MM.1S (cell line): Measurements from ENCODE around the gene P3H2.

Experiments used
- DNase-seq: peaks from one replicate; pipeline ENCODE4 v3.0.0-alpha.2; 2015
- H2AFZ ChIP-seq: fragments of 300-600 bp; sonication (generic); 2 replicates; pipeline ENCODE4 v1.6.0; 2016; ENCODE audit warnings: antibody characterized with exemption, low read length
- H3F3A ChIP-seq: fragments of 300-600 bp; sonication (generic); 2 replicates; pipeline ENCODE4 v1.6.1; 2016; ENCODE audit warnings: mild to moderate bottlenecking, antibody characterized with exemption, low read length, moderate library complexity, mixed read lengths; ENCODE audit not compliant: insufficient read depth
- H3K27ac ChIP-seq: fragments of 300-600 bp; sonication (generic); 2 replicates; pipeline ENCODE4 v1.5.1; 2016; ENCODE audit warnings: mild to moderate bottlenecking, low read length
- H3K27me3 ChIP-seq: fragments of 300-600 bp; sonication (generic); replicated peaks from 2 replicates; pipeline ENCODE4 v1.6.0; 2016; ENCODE audit warnings: low read length; ENCODE audit not compliant: insufficient read depth
- H3K36me3 ChIP-seq: fragments of 300-600 bp; sonication (generic); replicated peaks from 2 replicates; pipeline ENCODE4 v1.6.1; 2016; ENCODE audit warnings: mild to moderate bottlenecking, low read length, mixed read lengths; ENCODE audit not compliant: insufficient read depth
- H3K4me1 ChIP-seq: fragments of 300-600 bp; sonication (generic); 2 replicates; pipeline ENCODE4 v1.6.1; 2016; ENCODE audit warnings: low read length, mixed read lengths
- H3K4me2 ChIP-seq: fragments of 300-600 bp; sonication (generic); 2 replicates; pipeline ENCODE4 v1.6.0; 2016; ENCODE audit warnings: low read depth, low read length
- H3K4me3 ChIP-seq: fragments of 300-600 bp; sonication (generic); 2 replicates; pipeline ENCODE4 v1.5.1; 2016; ENCODE audit warnings: low read length, mixed read lengths
- H3K79me2 ChIP-seq: fragments of 300-600 bp; sonication (generic); 2 replicates; pipeline ENCODE4 v1.6.1; 2016; ENCODE audit warnings: mixed run types, low read length, mixed read lengths
- H3K9ac ChIP-seq: fragments of 300-600 bp; sonication (generic); 2 replicates; pipeline ENCODE4 v1.6.1; 2016; ENCODE audit warnings: low read length, mixed read lengths
- H3K9me2 ChIP-seq: fragments of 300-600 bp; sonication (generic); replicated peaks from 2 replicates; pipeline ENCODE4 v1.6.1; 2016; ENCODE audit warnings: mild to moderate bottlenecking, low read length, mixed read lengths; ENCODE audit not compliant: insufficient read depth
- H3K9me3 ChIP-seq: fragments of 300-600 bp; sonication (generic); replicated peaks from 2 replicates; pipeline ENCODE4 v1.6.1; 2016; ENCODE audit warnings: mild to moderate bottlenecking, low read length, mixed read lengths; ENCODE audit not compliant: insufficient read depth
- H4K20me1 ChIP-seq: fragments of 300-600 bp; sonication (generic); 2 replicates; pipeline ENCODE4 v1.6.1; 2016; ENCODE audit warnings: mild to moderate bottlenecking, low read length, moderate library complexity, mixed read lengths; ENCODE audit not compliant: insufficient read depth
- EZH2 ChIP-seq: fragments of 300-600 bp; sonication (generic); optimal IDR thresholded peaks from 2 replicates; pipeline ENCODE3; 2017; ENCODE audit warnings: low read depth, mild to moderate bottlenecking, antibody characterized with exemption, low read length, mixed read lengths
- EZH2phosphoT487 ChIP-seq: fragments of 300-600 bp; sonication (generic); IDR thresholded peaks from 2 replicates; pipeline ENCODE4 v1.6.1; 2018; ENCODE audit warnings: antibody characterized with exemption, low read length
- TF ChIP-seq, protein P1 (sequence below): fragments of 300-600 bp; sonication (generic); IDR thresholded peaks from 2 replicates; pipeline ENCODE4 v1.5.1; 2016; ENCODE audit warnings: antibody characterized with exemption, low read length, mixed read lengths

The P3H2 gene

DNA sequence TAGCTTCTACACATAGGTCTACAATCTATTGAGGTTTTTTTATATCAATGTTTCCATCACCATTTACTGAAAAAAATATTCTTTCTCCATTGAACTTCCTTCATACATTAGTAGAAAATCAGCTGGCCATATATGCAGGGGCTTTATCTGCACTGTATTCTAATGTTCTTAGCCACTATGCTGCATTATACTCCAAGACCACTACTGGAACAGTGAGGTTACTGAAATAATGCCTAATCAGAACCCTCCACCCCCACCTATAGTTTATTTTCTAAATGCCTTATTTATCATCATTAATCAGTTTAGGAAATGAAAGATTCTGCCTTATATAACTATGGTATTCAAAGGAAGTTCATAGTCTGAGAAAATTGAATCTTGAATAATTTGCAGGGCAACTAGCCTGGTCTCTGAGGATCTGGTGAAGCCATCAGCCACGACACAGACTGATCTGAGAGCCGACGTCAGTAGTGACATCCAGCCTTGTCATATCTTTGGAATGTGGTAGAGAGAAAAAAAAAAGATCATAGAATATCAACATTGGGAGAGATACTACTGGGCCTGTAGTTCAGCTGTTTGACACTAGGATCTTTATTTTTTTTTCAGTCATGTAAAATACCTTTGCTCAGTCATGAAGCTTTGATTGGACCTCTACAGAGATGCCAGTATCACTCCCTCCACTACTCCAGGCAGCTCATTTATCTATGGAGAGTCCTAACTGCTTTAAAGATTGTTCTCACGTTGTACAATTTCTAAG is 66.6 kb downstream of the P3H2 start:
- no peaks in the 10 kb centered on the region for H3K9me3 ChIP-seq
- H3K27me3 ChIP-seq, result no peaks in the 10 kb centered on the region
- TF ChIP-seq EZH2 (no peak), EZH2phosphoT487 (no peak)
- TF ChIP-seq, protein P1, sequence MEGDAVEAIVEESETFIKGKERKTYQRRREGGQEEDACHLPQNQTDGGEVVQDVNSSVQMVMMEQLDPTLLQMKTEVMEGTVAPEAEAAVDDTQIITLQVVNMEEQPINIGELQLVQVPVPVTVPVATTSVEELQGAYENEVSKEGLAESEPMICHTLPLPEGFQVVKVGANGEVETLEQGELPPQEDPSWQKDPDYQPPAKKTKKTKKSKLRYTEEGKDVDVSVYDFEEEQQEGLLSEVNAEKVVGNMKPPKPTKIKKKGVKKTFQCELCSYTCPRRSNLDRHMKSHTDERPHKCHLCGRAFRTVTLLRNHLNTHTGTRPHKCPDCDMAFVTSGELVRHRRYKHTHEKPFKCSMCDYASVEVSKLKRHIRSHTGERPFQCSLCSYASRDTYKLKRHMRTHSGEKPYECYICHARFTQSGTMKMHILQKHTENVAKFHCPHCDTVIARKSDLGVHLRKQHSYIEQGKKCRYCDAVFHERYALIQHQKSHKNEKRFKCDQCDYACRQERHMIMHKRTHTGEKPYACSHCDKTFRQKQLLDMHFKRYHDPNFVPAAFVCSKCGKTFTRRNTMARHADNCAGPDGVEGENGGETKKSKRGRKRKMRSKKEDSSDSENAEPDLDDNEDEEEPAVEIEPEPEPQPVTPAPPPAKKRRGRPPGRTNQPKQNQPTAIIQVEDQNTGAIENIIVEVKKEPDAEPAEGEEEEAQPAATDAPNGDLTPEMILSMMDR, result no peak
- H3K4me3 ChIP-seq, result no peak overlapping the region
- no peaks in the 10 kb centered on the region for H3K36me3 ChIP-seq
- DNase-seq, result no peak
- no peak overlapping the region for H3K27ac ChIP-seq
- H3K4me2 ChIP-seq, result no peak overlapping the region
- no peaks in the 10 kb centered on the region for H3K79me2 ChIP-seq
- H3K9me2 ChIP-seq, result no peaks in the 10 kb centered on the region
- H4K20me1 ChIP-seq, result no peaks in the 10 kb centered on the region
- H3K4me1 ChIP-seq, result no peaks in the 10 kb centered on the region
- no peak overlapping the region for H3K9ac ChIP-seq
- H3F3A ChIP-seq, result no peaks in the 10 kb centered on the region
- H2AFZ ChIP-seq, result no peak overlapping the region

DNA sequence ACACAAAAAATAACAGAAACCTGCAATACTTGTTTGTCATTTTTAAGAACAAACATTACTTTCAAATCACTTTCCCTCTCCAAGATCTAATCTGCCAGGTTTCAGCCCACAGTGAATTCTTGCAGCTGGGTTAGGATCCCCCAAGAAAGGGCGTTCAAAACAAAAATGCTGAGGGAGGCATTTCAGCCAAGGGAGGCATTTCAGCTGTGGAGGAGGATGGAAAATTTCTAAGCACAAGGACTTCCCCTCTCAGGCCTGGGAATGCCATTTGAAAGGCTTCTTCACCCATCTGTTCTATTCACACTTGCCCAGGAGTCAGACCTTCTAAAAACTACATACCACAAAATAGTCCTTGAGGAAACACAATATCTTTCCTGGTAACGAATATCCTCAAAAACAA is 69.1 kb downstream of the P3H2 start:
- H3K27me3 ChIP-seq, result no peaks in the 10 kb centered on the region

DNA sequence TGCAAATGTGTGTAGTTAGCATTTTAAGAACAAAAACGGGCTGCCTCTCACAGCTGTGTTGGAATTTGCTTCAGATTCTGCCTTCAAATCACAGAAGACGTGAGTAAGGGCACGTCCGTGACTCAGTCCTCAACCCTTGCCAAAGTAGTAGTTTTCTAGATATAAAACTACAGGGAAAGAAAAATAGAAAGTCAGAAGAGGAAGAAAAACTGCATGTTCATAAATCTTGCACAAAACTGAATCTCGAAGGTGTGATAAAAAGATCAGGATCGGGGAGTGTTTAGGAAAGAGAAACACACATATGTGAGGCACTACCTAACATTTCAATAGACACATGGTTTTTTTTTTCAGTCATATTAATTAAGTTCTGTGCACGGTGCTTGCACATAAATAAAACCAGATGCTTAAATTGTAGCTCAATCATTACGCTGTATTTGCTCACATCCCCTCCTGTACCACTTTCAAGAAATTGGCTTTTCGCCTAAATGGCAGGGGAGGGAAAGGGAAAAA is 71.7 kb downstream of the P3H2 start:
- TF ChIP-seq EZH2 (no peak), EZH2phosphoT487 (no peak)
- TF ChIP-seq, protein P1, result no peak
- no peaks in the 10 kb centered on the region for H3K9me2 ChIP-seq
- no peaks in the 10 kb centered on the region for H4K20me1 ChIP-seq
- H3K27me3 ChIP-seq, result no peaks in the 10 kb centered on the region
- H3K9me3 ChIP-seq, result no peaks in the 10 kb centered on the region
- H3K27ac ChIP-seq, result no peak overlapping the region
- no peaks in the 10 kb centered on the region for H3K36me3 ChIP-seq
- no peak overlapping the region for H2AFZ ChIP-seq
- no peaks in the 10 kb centered on the region for H3K4me1 ChIP-seq
- H3K4me2 ChIP-seq, result no peak overlapping the region
- no peak overlapping the region for H3K4me3 ChIP-seq
- H3K9ac ChIP-seq, result no peak overlapping the region
- no peaks in the 10 kb centered on the region for H3F3A ChIP-seq
- no peaks in the 10 kb centered on the region for H3K79me2 ChIP-seq
- DNase-seq, result no peak

More for the DNA sequence above, 69.1 kb downstream of the P3H2 start:
- H3K79me2 ChIP-seq, result no peaks in the 10 kb centered on the region
- no peak overlapping the region for H2AFZ ChIP-seq
- no peaks in the 10 kb centered on the region for H3K9me2 ChIP-seq
- TF ChIP-seq, protein P1, result no peak
- TF ChIP-seq EZH2phosphoT487 (no peak), EZH2 (no peak)
- H3K27ac ChIP-seq, result no peak overlapping the region
- no peaks in the 10 kb centered on the region for H3K9me3 ChIP-seq
- no peaks in the 10 kb centered on the region for H4K20me1 ChIP-seq
- no peaks in the 10 kb centered on the region for H3K4me1 ChIP-seq
- no peak overlapping the region for H3K9ac ChIP-seq
- no peaks in the 10 kb centered on the region for H3K36me3 ChIP-seq
- no peaks in the 10 kb centered on the region for H3F3A ChIP-seq
- no peak overlapping the region for H3K4me2 ChIP-seq
- H3K4me3 ChIP-seq, result no peak overlapping the region
- no peak for DNase-seq
